Endodermal cell (in vitro differentiated cells): ENCODE measurements around the gene NFIL3. TPM values are rescaled to one million over a fixed set of nuclear protein-coding genes. Genes with fewer than 3 reads are reported as not detected.

ENCODE experiments used
- DNase-seq: peaks from one replicate; pipeline ENCODE4 v3.0.0-alpha.2; 2017
- H3K27ac ChIP-seq: 2 replicates; pipeline ENCODE4 v1.5.1; 2013; ENCODE audit warnings: mild to moderate bottlenecking, low read depth, low read length, moderate library complexity
- H3K27me3 ChIP-seq: 2 replicates; pipeline ENCODE4 v1.6.1; 2013; ENCODE audit warnings: mild to moderate bottlenecking, low read length, moderate library complexity; ENCODE audit not compliant: insufficient read depth, control insufficient read depth, poor library complexity, severe bottlenecking
- H3K36me3 ChIP-seq: 2 replicates; pipeline ENCODE4 v1.7.0; 2013; ENCODE audit warnings: mild to moderate bottlenecking, low read length, moderate library complexity; ENCODE audit not compliant: control insufficient read depth, insufficient read depth
- H3K4me1 ChIP-seq: one replicate; pipeline ENCODE4 v1.7.0; 2013; ENCODE audit warnings: low read length; ENCODE audit not compliant: control insufficient read depth, insufficient read depth
- H3K4me3 ChIP-seq: 2 replicates; pipeline ENCODE4 v1.5.1; 2013; ENCODE audit warnings: mild to moderate bottlenecking, low read length, moderate library complexity
- H3K9ac ChIP-seq: 2 replicates; pipeline ENCODE4 v1.6.1; 2013; ENCODE audit warnings: mild to moderate bottlenecking, low read length, moderate library complexity; ENCODE audit not compliant: poor library complexity, severe bottlenecking; ENCODE audit errors: extremely low read depth
- H3K9me3 ChIP-seq: 2 replicates; pipeline ENCODE4 v1.6.1; 2013; ENCODE audit warnings: mild to moderate bottlenecking, low read length, moderate library complexity; ENCODE audit not compliant: control insufficient read depth
- H3K27ac Mint-ChIP-seq: 2 replicates; pipeline ENCODE4 v1.8.0; 2020; ENCODE audit warnings: mixed read lengths
- H3K27me3 Mint-ChIP-seq: 2 replicates; pipeline ENCODE4 v1.8.0; 2021; ENCODE audit warnings: mild to moderate bottlenecking, mixed read lengths; ENCODE audit not compliant: insufficient read depth
- H3K36me3 Mint-ChIP-seq: 2 replicates; pipeline ENCODE4 v1.8.0; 2020; ENCODE audit warnings: low read depth, mixed read lengths
- H3K4me1 Mint-ChIP-seq: 2 replicates; pipeline ENCODE4 v1.8.0; 2020; ENCODE audit warnings: mixed read lengths
- H3K4me3 Mint-ChIP-seq: 2 replicates; pipeline ENCODE4 v1.8.0; 2020; ENCODE audit warnings: mild to moderate bottlenecking, moderate library complexity, mixed read lengths
- H3K9me3 Mint-ChIP-seq: 2 replicates; pipeline ENCODE4 v1.8.0; 2020; ENCODE audit warnings: mild to moderate bottlenecking, mixed read lengths
- CTCF ChIP-seq: fragments of 200-600 bp; sonication (generic); conservative IDR thresholded peaks from 2 replicates; pipeline ENCODE4 v1.5.0; 2021; ENCODE audit warnings: antibody characterized with exemption, mild to moderate bottlenecking
- WGBS, 2 experiments: methylation state at CpG; one replicate each; pipeline versions ENCODE4 v1.1.5 to v1.1.7; 2013; ENCODE audit warnings: missing lambda C conversion rate in 2 of 2, mixed read lengths in 1 of 2; ENCODE audit not compliant: insufficient coverage in 1 of 2, insufficient read length in 1 of 2; 5-methylcytosine and 5-hydroxymethylcytosine counted together
- total RNA-seq, 2 donors: library from RNA; stranded (reverse); fragmentation: NEBNext Ultra II Directional in 1 of 2; extraction: Animal tissue kit (Norgen Biotek cat#: 25700) in 1 of 2; gene quantifications; 2 replicates in 1 of 2; 3 replicates in 1 of 2; pipeline ENCODE4 v1.2.1, GENCODE V29; 2021

NFIL3 gene
- total RNA-seq, 2 donors from 2014 or later: 13.5 to 17.4 TPM

- Histone ChIP-seq H3K27ac (no peak overlapping the region), H3K9me3 (peaks cover 10% of the 10 kb centered on the region), H3K4me3 (no peak overlapping the region), H3K36me3 (no peaks in the 10 kb centered on the region), H3K9ac (no peak overlapping the region), H3K4me1 (no peaks in the 10 kb centered on the region), H3K27me3 (no peaks in the 10 kb centered on the region)
- DNase-seq: no peak
- Mint-ChIP-seq H3K4me1 (no peaks in the 10 kb centered on the region), H3K9me3 (peaks cover 9% of the 10 kb centered on the region), H3K36me3 (no peaks in the 10 kb centered on the region), H3K27ac (no peak overlapping the region), H3K4me3 (no peak overlapping the region), H3K27me3 (peaks cover 4% of the 10 kb centered on the region)
- WGBS, 2 experiments: 83 to 88% methylated on average over 1 of the region's 1 CpG
- TF ChIP-seq CTCF: no peak
Measured at GRCh38 chr9:91445135-91445534, 21.5 kb upstream of the NFIL3 start.

GRCh38 chr9:91443994-91444392, 20.4 kb upstream of the NFIL3 start:
- Mint-ChIP-seq H3K4me3 (no peak overlapping the region), H3K27me3 (peaks cover 6% of the 10 kb centered on the region)

GRCh38 chr9:91443321-91443993, 19.8 kb upstream of the NFIL3 start:
- 87 to 94% methylated on average over 6 to 8 of the region's 8 CpGs for WGBS, 2 experiments
- H3K4me3 Mint-ChIP-seq: no peak overlapping the region
- TF ChIP-seq CTCF: no peak
- peaks cover 6% of the 10 kb centered on the region for H3K27me3 Mint-ChIP-seq
- Histone ChIP-seq H3K27ac (no peak overlapping the region), H3K4me1 (no peaks in the 10 kb centered on the region), H3K36me3 (no peaks in the 10 kb centered on the region), H3K9ac (no peak overlapping the region), H3K27me3 (no peaks in the 10 kb centered on the region), H3K9me3 (peaks cover 10% of the 10 kb centered on the region), H3K4me3 (no peak overlapping the region)
- DNase-seq: no peak
- peaks cover 9% of the 10 kb centered on the region for H3K9me3 Mint-ChIP-seq
- no peaks in the 10 kb centered on the region for H3K4me1 Mint-ChIP-seq
- no peak overlapping the region for H3K27ac Mint-ChIP-seq
- H3K36me3 Mint-ChIP-seq: no peaks in the 10 kb centered on the region

More at GRCh38 chr9:91443994-91444392, 20.4 kb upstream of the NFIL3 start:
- Histone ChIP-seq H3K4me1 (no peaks in the 10 kb centered on the region), H3K9me3 (peaks cover 10% of the 10 kb centered on the region), H3K4me3 (no peak overlapping the region), H3K27me3 (no peaks in the 10 kb centered on the region), H3K27ac (no peak overlapping the region), H3K9ac (no peak overlapping the region), H3K36me3 (no peaks in the 10 kb centered on the region)
- Mint-ChIP-seq H3K36me3 (no peaks in the 10 kb centered on the region), H3K27ac (no peak overlapping the region), H3K4me1 (no peaks in the 10 kb centered on the region), H3K9me3 (peaks cover 9% of the 10 kb centered on the region)
- DNase-seq: no peak
- no peak for TF ChIP-seq CTCF
